Lower leg skin (tissue), 3 donors: Measurements from ENCODE around the gene HDAC4.

Experiments used
- POLR2A ChIP-seq, 2 donors: fragments of 450-650 bp; IDR thresholded peaks; one replicate each; pipeline ENCODE4 v1.6.1; 2016 to 2017; ENCODE audit warnings: antibody characterized with exemption in 2 of 2, mild to moderate bottlenecking in 1 of 2, moderate library complexity in 1 of 2
- TF ChIP-seq, protein P1 (sequence below), 3 donors: fragments of 450-650 bp; IDR thresholded peaks; one replicate each; pipeline ENCODE4 v1.5.1; 2016; ENCODE audit warnings: antibody characterized with exemption in 3 of 3, mild to moderate bottlenecking in 3 of 3, moderate library complexity in 2 of 3

DNA sequence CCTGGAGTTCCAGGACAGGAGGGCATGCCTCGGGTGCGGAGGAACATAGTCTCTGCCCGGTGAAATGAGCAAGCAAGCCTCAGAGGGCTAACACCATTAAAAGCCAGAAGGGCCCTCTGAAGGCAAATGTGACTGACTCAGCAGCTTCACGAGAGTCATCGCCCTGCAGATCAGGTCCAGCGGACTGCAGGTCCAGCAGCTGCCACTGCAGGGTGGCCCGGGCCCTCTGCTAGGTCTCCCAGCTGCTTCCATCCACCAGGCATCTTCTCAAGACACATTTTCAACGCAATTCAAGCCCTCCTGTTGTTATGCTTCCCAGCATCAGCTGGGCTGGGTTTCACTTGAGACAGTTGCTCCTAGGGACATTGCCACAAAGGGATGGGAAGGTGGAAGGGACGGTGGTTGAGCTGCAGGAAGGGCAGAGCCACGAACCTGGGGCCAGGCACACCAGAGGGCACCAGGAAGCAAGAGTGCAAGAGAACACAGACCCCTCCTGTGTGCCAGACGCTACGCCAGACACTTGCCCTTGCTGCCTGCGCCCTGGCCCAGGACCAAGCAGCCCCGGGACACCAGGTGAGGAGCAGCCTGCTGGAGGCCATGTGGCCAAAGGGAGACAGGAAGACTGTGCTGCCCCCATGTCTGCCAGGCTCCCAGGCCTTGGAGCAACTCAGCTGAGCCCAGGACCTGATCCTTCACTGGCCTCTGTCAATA, 173.0 kb downstream of the HDAC4 start:
- TF ChIP-seq, protein P1, sequence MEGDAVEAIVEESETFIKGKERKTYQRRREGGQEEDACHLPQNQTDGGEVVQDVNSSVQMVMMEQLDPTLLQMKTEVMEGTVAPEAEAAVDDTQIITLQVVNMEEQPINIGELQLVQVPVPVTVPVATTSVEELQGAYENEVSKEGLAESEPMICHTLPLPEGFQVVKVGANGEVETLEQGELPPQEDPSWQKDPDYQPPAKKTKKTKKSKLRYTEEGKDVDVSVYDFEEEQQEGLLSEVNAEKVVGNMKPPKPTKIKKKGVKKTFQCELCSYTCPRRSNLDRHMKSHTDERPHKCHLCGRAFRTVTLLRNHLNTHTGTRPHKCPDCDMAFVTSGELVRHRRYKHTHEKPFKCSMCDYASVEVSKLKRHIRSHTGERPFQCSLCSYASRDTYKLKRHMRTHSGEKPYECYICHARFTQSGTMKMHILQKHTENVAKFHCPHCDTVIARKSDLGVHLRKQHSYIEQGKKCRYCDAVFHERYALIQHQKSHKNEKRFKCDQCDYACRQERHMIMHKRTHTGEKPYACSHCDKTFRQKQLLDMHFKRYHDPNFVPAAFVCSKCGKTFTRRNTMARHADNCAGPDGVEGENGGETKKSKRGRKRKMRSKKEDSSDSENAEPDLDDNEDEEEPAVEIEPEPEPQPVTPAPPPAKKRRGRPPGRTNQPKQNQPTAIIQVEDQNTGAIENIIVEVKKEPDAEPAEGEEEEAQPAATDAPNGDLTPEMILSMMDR (IDR thresholded peaks at IDR 0.05), result no peak
- TF ChIP-seq POLR2A (IDR thresholded peaks at IDR 0.05), result no peak
